ENCODE data around the gene AGFG1. TPM values are rescaled to one million over a fixed set of nuclear protein-coding genes. Genes with fewer than 3 reads are reported as not detected.

Gene AGFG1
- total and polyA plus RNA-seq, 2 donors (not counting 1 experiment from before 2014, with no cell fraction given): 40.0 to 128 TPM

- Histone ChIP-seq H3K9me3 (ENCODE audit: control insufficient read depth, insufficient read depth, low read depth, low read length) (no peaks in the 10 kb centered on the region), H3K9ac (ENCODE audit: insufficient read depth, low read length) (no peak overlapping the region), H4K20me1 (ENCODE audit: control insufficient read depth, extremely low read depth, insufficient read depth, low read length) (no peaks in the 10 kb centered on the region), H3K79me2 (ENCODE audit: control insufficient read depth, insufficient read depth, low read length) (no peaks in the 10 kb centered on the region), H3K27me3 (ENCODE audit: control insufficient read depth, insufficient read depth, low read length) (no peaks in the 10 kb centered on the region), H3K4me1 (ENCODE audit: control insufficient read depth, extremely low read depth, insufficient read depth, low read length) (peaks cover 2% of the 10 kb centered on the region), H3K27ac (ENCODE audit: insufficient read depth, low read length) (no peak overlapping the region), H3K36me3 (ENCODE audit: control insufficient read depth, insufficient read depth, low read length) (no peaks in the 10 kb centered on the region), H3K4me2 (ENCODE audit: extremely low read depth, insufficient read depth, low read length) (no peak overlapping the region), H3K4me3 (replicated peaks in 1 of 4; ENCODE audit: control extremely low read depth in 1 of 4, insufficient read depth in 1 of 4, low read depth in 3 of 4, low read length in 4 of 4) (no peak overlapping the region), H2AFZ (ENCODE audit: low read length) (no peak overlapping the region)
- DNase-seq (ENCODE audit: low read depth in 2 of 2): peak; percentile 77 to 97
- TF ChIP-seq CTCF (conservative IDR thresholded peaks at IDR 0.05 in 1 of 2, IDR thresholded peaks at IDR 0.05 in 1 of 2; ENCODE audit: low read depth in 1 of 2, low read length in 2 of 2): no peak
- TF ChIP-seq EZH2 (IDR thresholded peaks at IDR 0.05; ENCODE audit: low read length, missing control alignments): no peak
Measured at GRCh38 chr2:227460070-227460485, 11.9 kb upstream of the AGFG1 start.

GRCh38 chr2:227460833-227461232 lies 11.1 kb upstream of the AGFG1 start:
- peaks cover 2% of the 10 kb centered on the region for H3K4me1 ChIP-seq (ENCODE audit: control insufficient read depth, extremely low read depth, insufficient read depth, low read length)
- DNase-seq (ENCODE audit: low read depth in 2 of 2): peak in 1 of 2 donors; percentile 60
- TF ChIP-seq EZH2 (IDR thresholded peaks at IDR 0.05; ENCODE audit: low read length, missing control alignments) (no peak), CTCF (conservative IDR thresholded peaks at IDR 0.05 in 1 of 2, IDR thresholded peaks at IDR 0.05 in 1 of 2; ENCODE audit: low read depth in 1 of 2, low read length in 2 of 2) (no peak)

GRCh38 chr2:227461811-227462461 lies 10.0 kb upstream of the AGFG1 start:
- Histone ChIP-seq H3K4me1 (ENCODE audit: control insufficient read depth, extremely low read depth, insufficient read depth, low read length) (peaks cover 9% of the 10 kb centered on the region), H4K20me1 (ENCODE audit: control insufficient read depth, extremely low read depth, insufficient read depth, low read length) (no peaks in the 10 kb centered on the region), H2AFZ (ENCODE audit: low read length) (no peak overlapping the region), H3K4me2 (ENCODE audit: extremely low read depth, insufficient read depth, low read length) (no peak overlapping the region), H3K36me3 (ENCODE audit: control insufficient read depth, insufficient read depth, low read length) (no peaks in the 10 kb centered on the region), H3K4me3 (replicated peaks in 1 of 4; ENCODE audit: control extremely low read depth in 1 of 4, insufficient read depth in 1 of 4, low read depth in 3 of 4, low read length in 4 of 4) (no peak overlapping the region), H3K9ac (ENCODE audit: insufficient read depth, low read length) (no peak overlapping the region), H3K9me3 (ENCODE audit: control insufficient read depth, insufficient read depth, low read depth, low read length) (no peaks in the 10 kb centered on the region), H3K27ac (ENCODE audit: insufficient read depth, low read length) (no peak overlapping the region), H3K79me2 (ENCODE audit: control insufficient read depth, insufficient read depth, low read length) (no peaks in the 10 kb centered on the region), H3K27me3 (ENCODE audit: control insufficient read depth, insufficient read depth, low read length) (no peaks in the 10 kb centered on the region)
- TF ChIP-seq EZH2 (IDR thresholded peaks at IDR 0.05; ENCODE audit: low read length, missing control alignments) (no peak), CTCF (conservative IDR thresholded peaks at IDR 0.05 in 1 of 2, IDR thresholded peaks at IDR 0.05 in 1 of 2; ENCODE audit: low read depth in 1 of 2, low read length in 2 of 2) (no peak)
- DNase-seq (ENCODE audit: low read depth in 2 of 2): no peak

More at GRCh38 chr2:227460833-227461232, 11.1 kb upstream of the AGFG1 start:
- H3K4me2 ChIP-seq (ENCODE audit: extremely low read depth, insufficient read depth, low read length): no peak overlapping the region
- H3K4me3 ChIP-seq (replicated peaks in 1 of 4; ENCODE audit: control extremely low read depth in 1 of 4, insufficient read depth in 1 of 4, low read depth in 3 of 4, low read length in 4 of 4): no peak overlapping the region
- H2AFZ ChIP-seq (ENCODE audit: low read length): no peak overlapping the region
- H3K79me2 ChIP-seq (ENCODE audit: control insufficient read depth, insufficient read depth, low read length): no peaks in the 10 kb centered on the region
- no peaks in the 10 kb centered on the region for H3K9me3 ChIP-seq (ENCODE audit: control insufficient read depth, insufficient read depth, low read depth, low read length)
- H3K9ac ChIP-seq (ENCODE audit: insufficient read depth, low read length): no peak overlapping the region
- no peaks in the 10 kb centered on the region for H3K36me3 ChIP-seq (ENCODE audit: control insufficient read depth, insufficient read depth, low read length)
- H3K27me3 ChIP-seq (ENCODE audit: control insufficient read depth, insufficient read depth, low read length): no peaks in the 10 kb centered on the region
- H3K27ac ChIP-seq (ENCODE audit: insufficient read depth, low read length): no peak overlapping the region
- H4K20me1 ChIP-seq (ENCODE audit: control insufficient read depth, extremely low read depth, insufficient read depth, low read length): no peaks in the 10 kb centered on the region

Data from fibroblast of lung (primary cell).